T-helper 9 cell (primary cell): ENCODE measurements around the gene FDX2.
"Not testable (repeated sequence)": the region's sequence is repeated elsewhere in the genome, so short reads cannot be mapped to it uniquely, and the experiment has no call there.

Experiments used
- DNase-seq: peaks from one replicate; pipeline ENCODE4 v3.0.0-alpha.2; 2020
- total RNA-seq, 2 donors: gene quantifications; one replicate each; lab custom pipeline; 2026; lab: John Stamatoyannopoulos, UW

Gene FDX2
- 0 to 0.07 reads per million in 2 donors for total RNA-seq

DNA sequence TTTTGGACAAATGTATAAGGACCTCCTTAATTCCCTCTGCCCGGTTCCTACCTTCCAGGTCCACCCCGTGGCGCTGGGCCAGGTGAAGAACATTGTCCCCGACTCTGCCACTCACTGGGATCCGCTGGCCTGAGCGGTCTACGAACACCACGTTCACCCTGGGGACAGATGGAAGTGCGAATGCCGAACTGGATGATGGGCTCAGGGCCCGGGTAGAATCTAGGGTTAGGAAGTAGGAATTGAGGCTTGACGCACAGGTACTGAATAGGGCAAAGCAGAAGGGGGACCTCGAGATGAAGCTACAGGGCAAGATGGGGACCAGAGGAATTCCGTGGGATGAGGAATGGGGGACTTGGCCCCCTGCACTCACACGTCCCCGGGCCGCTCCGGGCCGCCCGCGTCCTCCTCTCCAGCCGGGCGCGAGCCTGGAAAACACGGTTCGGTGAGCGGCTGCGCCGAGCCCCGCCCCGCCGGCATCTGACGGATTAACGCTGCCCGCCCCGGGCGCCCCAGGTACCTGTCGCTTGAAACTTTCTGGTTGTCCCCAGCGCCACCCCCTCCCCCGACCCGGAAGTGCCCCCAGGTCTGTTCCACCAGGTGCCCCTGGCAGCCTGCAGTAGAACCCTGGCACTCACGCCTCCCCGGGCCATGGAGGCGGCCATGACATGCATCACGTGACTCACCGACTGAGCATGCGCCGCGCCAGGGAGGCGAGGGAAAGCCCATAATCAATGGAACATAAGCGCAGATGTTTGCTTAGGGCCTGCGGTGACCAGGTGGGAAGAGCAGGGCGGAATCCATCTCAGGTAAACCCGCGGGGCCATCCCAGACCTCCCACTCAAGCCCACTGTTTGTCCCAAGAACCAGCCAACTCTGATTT, at the start of gene FDX2:
FDX2 (minus strand) TSS at position 681 of the 880 bp plus-strand sequence; CDS start at position 662, 19 bp downstream.
- peak; percentile 93 for DNase-seq

DNA sequence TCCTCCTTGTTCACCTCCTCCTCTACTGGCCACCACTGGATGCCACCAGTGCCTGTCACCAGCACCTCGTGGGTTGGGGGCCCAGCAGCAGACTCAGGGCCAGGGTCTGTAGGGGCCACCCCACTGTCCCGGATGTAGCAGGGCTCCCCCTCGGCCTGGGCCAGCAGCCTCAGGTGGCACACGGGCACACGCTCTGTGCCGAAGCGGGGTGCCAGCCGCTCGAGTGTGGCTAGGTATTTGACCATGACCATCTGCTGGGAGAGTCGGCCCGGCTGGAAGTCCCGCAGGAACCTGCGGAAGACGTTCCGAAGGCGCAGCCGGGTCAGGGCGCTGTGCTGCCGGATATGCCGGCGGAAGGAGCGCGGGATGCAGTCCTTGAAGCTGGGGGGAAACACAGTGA, 49.7 kb upstream of the FDX2 start:
- DNase-seq, result no peak

DNA sequence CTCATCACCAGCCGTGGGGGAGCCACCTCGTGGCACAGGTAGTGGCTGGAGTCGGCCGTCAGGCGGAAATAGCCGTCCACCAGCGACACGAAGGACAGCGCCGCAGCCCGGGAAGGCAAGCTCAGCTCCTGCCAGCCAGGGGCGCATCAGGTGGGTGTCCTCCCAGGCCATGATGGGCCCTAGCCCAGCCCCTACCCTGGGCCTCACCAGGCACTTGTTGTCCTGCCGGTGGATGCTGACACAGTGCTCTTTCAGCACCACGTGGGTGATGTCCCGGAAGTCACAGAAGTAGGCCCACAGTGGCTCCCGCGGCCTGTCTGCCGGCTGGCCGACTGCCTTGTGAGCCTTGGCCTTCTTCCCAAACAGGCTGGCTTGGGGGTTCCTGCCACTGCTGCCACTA, 48.8 kb upstream of the FDX2 start:
- DNase-seq, result no peak

DNA sequence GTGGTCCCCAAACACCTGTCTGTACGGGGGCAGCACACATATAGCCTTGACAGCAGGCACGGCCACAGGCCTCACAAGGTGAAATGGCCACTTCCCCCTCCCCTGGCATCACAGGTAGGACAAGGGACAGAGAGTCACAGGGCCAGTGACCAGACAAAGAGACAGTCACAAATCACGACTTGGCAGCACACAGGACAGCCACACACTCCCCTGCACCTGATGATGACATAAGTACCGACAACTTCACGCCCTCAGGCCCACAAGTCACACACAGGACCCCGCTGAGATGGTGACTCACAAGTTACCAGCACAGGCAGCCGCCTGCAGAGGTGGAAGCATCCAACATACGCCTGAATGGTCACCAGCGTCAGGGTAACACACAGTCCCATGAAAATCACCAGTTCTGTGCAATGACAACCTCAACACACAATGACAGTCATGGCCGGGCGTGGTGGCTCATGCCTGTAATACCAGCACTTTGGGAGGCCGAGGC, 48.0 kb upstream of the FDX2 start:
- DNase-seq, result no peak

DNA sequence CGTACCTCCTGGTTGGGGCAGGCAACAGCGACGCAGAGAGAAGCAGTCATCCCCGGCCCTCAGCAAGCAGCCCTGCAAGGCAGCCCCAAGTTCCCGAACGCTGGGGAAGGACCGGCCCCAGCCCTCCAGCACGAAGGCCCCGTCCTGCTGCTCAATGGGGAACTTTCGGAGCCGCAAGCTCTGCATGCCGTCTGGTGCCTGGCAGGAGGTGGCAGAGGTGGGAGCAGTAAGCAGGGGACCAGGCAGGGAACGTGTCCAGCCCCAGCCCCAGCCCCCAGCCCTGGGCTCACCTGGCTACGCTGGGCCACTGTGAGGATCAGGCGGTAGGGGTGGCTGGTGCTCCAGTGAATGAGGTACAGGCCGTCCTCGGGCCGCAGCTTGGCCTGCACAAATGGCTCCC, 46.4 kb upstream of the FDX2 start:
- no peak for DNase-seq

DNA sequence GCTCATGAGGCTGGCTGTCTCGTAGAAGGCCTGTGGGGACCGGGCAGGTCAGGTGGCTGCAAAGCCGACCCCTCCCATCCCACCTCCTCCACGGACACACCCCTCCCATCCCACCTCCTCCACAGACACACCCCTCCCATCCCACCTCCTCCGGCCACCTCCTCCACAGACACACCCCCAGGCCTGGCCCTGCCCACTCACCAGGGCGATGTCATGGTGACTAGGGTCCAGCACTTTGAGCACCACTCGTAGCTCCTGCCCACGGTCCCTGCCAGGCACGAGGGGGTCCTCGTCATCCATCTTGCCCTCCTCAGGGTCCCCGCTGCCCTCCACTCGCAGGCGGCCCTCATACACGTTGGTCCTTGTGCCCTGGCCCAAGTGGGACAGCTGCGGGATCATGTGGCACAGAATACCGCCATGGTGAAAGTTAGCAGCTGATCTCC, 45.8 kb upstream of the FDX2 start:
- DNase-seq, result no peak

DNA sequence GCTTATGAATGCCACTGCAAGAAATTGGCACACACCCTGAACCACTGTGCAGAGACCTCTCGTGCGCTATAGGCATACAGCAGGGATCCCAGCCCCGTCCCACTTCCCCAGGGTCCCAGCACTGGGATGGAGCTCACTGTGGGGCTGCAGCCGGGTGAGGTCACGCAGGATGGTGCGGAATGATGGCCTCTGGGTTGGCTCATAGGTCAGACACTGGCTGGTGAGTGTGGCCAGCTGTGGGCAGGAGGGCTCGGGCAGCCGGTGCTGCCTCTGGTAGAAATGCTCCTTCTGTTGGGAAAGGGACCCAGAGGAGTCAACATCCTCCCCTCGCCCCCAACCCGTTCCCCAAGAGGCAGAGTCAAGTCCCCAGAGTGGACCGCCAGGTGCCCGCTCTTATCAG, 40.6 kb upstream of the FDX2 start:
- DNase-seq, result no peak

DNA sequence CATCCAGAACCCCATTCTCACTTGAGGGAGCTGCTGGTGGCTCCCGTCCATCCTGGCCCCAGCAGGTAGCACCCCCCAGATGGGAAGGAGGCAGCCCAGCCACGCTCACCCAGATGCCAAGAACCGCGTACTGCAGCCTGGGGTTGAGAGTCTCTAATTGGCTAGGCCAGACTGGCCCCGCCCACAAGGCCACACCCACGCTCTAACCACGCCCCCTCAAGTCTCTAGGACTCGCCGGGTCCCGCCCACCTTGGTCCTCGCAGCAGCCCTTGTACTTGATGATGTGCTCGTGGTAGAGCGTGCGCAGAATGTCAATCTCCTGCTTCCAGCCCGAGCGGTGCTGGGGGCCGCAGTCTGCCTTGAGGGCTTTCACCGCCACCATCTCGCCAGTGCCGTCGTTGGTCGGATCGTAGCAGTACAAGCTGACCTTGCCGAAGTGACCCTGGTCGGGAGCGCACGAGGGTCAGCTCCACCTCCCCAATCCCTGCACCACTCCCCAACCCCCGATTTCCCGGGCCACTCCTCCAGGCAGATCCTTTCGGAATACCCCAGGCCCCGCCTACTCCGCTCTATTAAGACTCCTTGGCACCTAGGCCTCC, 38.1 kb upstream of the FDX2 start:
- no peak for DNase-seq

DNA sequence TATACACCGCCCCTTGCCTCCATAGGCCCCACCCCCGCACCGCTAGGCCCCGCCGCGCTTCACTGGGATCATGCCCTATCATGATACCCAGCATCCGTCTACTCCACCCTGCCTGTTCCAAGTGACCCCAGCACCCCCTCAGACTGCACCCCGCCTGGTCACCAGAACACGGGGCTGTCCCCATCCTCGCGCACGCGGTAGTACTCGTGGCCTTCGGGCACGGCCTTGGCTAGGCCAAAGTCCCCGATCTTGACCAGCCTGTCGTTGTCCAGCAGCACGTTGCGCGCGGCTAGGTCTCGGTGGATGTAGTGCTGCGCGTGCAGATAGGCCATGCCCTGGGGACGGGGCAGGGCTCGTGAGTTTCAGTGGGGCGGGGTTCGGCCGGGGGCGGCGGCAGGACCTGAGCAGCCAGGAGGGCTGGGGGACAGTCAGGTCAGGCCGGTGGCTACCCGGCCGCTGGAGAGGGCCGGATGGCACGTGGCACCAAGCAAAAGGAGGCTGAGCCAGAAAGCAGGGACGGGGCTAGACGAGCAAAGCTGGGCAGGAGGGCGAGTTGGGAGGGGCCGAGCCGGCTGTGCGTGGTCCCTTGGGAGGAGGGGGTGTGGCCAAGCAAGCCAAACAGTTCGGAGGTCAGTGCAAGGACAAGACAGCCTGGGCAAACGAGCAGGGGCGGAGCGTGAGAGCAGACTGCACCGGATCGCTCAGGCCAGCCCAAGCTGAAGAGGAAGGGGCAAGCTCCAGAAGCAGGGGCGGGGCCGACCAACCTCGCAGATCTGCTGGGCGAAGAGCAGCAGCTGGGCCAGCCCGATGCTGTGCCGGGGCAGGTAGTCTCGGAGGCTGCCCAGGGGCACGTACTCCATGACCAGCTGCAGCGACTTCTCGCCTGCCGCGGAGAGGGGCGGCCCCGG, 37.2 kb upstream of the FDX2 start:
- DNase-seq, result no peak

DNA sequence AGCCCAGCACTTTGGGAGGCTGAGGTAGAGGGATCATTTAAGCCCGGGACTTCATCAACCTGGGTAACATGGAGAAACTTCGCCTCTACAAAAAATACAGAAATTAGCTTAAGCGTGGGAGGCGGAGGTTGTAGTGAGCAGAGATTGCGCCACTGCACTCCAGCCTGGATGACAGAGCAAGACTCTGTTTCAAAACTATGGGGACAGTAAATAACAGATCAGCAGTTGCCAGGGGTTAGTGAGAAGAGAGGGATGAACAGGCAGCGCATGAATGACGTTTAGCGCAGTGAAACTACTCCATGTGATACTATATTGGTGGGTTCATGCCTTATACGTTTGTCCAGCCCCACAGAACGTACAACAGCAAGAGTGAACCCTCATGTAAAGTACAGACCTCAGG, 30.7 kb upstream of the FDX2 start:
- no peak for DNase-seq

DNA sequence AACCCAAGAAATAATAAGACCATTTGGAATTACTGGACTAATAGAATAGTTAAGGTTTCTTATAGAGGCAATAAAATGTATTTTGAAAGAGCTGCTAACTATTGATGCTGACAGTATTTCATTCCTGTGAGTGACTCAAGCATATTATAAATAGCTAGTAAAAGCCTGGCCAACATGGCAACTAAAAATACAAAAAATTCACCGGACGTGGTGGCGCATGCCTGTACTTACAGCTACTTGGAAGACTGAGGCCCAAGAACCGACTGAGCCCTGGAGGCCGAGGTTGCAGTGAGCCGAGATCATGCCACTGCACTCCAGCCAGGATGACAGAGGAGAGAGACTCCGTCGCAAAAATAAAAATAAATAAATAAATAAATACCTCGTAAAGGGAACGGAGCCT, 29.0 kb upstream of the FDX2 start:
- DNase-seq, result no peak

DNA sequence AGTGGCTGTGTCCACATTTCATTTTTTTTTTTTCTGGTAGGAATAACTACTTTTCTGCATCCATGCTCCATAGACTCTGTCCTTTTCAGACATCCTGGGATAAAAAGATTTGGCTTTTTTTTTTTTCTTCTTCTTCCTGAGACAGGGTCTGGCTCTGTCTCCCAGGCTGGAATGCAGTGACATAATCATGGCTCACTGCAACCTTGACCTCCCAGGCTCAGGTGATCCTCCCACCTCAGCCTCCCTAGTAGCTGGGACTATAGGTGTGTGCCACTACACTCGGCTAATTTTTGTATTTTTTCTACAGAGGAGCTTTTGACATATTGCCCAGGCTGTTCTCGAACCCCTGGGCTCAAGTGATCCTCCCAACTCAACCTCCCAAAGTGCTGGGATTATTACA, 27.7 kb upstream of the FDX2 start:
- no peak for DNase-seq

DNA sequence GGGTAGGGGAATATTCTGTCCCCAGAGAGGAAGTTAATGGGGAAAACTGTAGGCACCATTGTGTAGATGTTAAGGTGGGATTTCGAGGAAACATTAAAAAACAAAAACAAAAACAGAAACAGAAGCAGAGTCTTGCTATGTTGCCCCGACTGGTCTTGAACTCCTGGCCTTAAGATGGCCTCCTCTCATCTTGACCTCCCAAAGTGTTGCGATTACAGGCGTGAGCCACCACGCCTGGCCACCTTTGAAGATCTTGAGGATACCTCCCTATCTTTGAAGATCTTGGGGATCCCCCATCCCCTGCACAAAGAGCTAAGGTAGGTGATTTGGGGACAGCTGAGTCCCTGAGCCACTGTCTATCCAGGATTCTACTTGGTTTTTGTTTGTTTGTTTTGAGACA, 24.2 kb upstream of the FDX2 start:
- no peak for DNase-seq

DNA sequence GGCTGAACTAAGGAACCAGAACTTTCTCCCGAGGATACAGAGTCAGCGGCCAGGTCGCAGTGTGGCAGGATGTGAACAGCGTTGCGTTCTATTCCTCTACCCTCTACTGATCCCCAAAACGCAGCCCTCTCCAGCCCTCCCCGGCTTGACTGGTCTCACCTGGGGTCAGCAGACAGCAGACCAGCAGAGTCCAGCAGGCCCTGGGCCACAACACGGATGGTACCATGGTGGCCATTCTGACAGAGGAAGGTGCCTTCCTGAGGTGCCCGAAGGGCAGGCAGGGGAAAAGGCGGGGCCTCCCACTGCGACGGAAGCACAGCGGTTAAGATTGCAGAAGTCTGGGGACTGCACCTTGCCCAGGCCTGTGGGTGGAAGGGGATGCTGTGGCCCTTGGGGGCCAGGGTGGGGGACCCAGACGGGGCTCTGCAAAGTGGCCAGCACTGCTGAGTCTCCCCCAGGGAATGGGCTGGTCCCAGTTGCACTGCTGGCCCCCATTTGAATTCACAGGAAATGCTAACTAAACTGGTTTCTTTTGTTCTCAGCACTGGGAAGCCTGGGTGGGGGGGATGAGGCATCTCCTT, 23.7 kb upstream of the FDX2 start, which contains the start of gene ICAM3:
ICAM3 (minus strand) TSS at position 245 of the 581 bp plus-strand sequence; CDS start at position 235, 10 bp downstream.
- peak; percentile 34 for DNase-seq

DNA sequence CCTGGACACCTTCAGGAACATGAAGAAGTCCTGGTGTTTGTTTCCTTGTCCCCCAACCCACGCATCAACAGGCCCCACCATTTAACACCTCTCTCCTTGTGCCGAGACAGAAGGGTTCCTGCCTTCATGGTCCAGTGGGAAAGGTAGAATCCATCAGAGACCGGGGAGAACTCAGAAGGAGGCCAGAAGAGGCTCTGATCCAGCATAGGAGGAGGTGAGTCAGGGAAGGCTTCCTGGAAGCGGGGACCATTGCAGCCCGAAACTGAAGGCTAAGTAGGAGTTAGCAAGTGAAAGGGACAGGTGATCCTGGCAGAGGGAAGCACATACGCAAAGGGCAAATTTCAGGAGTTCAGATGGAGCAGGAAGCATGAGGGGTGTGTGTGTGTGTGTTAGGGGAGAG, 23.1 kb upstream of the FDX2 start:
- DNase-seq, result no peak

DNA sequence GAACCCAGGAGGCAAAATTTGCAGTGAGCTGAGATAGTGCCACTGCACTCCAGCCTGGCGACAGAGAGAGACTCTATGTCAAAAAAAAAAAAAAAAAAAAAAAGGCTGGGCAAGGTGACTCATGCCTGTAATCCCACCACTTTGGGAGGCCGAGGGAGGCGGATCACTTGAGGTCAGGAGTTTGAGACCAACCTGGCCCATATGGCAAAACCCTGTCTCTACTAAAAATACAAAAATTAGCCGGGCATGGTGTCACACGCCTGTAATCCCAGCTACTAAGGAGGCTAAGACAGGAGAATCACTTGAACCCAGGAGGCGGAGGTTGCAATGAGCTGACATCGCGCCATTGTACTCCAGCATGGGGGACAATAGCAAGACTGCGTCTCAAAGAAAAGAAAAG, 20.9 kb upstream of the FDX2 start:
- DNase-seq, result not testable (repeated sequence)

DNA sequence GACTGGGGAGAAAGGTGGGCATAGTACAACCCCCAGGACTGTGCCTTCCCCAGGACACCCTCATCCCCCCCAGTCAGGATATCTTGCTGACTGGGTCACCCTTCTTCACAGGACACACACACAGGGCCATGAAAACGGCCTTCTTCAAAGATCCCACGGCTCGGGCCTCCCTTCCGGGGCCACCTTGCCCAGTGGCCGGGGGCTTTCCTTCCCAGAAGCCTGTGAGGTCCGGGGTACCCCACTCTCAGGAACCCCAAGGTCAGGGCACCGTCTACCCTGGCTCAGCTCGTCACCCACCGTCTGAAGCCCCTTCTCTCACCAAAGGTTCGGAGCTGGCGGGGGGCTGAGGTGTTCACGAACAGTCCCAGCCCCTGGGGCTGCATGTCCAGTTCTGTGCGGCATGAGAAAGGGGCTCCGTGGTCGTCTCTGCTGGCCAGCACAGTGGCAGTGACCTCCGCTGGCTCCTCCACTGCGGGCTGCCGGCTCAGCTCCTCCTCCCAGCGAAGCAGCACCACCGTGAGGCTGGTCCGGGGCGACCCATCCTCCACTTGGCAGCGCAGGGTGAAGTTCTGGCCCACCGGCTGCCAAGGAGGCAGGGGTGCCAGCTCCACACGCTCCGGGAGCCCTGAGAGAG, 19.7 kb upstream of the FDX2 start:
- no peak for DNase-seq

DNA sequence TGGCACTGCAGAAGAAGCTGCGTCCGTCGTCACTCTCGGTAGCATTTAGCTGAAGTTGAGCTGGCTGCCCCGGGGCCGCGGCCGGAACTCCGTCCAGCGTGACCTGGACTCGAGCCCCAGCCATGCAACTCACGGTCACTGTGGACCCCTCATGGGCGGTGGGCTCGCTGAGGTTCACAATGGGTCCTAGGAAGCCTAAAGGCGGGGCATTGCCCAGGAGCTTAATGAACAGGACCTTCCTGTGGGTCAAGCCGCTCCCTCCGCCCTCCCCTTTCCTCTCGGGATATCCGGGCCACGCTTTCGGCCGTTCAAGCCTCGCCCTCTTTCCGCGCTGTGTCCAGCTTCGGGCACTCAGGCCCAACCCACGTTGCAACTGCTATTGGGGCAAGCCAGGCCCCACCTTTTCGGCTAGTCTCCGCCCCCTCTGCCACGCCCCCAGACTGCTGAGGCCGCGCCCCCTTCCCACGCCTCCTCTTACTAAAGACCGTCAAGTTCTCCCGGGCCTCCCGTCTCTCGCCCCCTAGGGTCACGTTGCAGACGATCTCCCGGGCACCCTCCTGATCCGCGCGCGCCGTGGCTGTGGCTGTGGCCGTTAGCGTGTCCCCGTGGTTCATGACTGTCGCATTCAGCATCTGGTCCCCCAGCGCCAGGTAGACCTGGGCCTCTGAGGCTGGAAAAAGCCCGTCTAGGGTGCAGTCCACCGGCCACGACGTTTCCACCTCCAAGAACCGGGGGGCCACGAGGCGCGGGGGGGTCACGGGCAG, 19.0 kb upstream of the FDX2 start:
- peak; percentile 20 for DNase-seq

DNA sequence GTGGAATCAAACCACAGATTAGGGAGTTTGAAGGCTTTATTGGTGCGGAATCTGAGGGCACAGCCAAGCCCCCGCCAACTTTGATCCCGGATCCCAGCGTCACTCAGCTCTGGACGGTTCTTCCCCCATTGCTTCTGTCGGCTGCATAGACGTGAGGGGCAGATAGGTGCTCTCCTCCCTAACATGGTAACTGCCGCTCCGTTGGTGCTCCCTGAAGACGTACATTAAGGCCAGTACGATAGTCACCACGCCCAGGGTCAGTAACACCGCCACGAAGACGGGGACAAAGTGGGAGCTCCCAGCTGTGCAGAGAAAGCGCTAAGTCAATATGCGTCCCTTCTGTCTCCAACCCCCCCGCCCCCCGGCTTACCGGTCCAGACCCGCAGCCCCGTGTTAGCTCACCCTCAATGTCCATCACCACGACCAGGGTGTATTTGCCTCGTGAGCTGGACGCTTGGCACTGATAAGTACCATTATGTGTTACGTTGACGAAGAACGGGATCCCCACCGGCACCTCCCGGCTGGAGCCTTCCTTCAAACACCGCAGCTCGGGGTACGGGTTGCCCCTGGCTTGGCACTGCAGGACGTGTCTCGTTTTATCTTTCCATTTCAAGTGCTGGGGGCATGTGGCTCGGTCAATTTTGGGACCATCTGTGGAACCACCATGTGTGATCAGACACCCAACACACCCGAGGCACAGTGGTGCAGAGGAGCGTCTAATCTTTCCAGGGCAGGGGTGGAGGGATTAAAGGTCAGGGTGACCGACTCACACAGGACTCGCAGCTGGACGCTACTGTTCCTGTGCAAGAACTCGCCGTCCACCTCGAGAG, 18.2 kb upstream of the FDX2 start:
- no peak for DNase-seq
